ENCODE data around the gene NR2E3.

NR2E3 gene

GRCh38 chr15:71810256-71811035 lies at the start of gene NR2E3:
TSS of gene NR2E3 (plus strand) at chr15:71810554. CDS start at chr15:71810744, 190 bp downstream.
- no peak for DNase-seq (ENCODE audit: low read depth)

DNA sequence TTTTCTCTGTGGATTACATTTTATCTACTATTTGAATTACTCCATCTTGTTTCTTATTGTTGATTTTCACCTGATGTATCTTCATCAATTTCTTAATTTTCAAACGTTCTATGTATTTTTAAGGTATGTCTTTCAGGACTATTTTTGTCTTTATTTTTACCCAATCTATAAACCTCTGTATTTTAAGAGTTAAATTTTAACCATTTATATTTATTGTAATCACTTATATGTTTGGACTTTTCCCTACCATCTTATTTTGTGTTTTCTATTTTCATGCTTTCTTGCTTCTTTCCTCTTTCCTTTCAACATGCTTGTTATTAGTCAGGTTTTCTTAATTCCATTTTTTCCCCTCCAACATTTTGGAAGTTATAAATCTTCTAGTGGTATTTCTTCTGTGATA lies 49.5 kb upstream of the NR2E3 start:
- DNase-seq (ENCODE audit: low read depth): no peak

- DNase-seq (ENCODE audit: low read depth): no peak
Measured at GRCh38 chr15:71761649-71762048, 48.7 kb upstream of the NR2E3 start.

GRCh38 chr15:71768184-71768583 lies 42.2 kb upstream of the NR2E3 start:
- no peak for DNase-seq (ENCODE audit: low read depth)

GRCh38 chr15:71773206-71773859 lies 37.0 kb upstream of the NR2E3 start:
- DNase-seq (ENCODE audit: low read depth): no peak

- DNase-seq (ENCODE audit: low read depth): no peak
Measured at GRCh38 chr15:71775856-71776255, 34.5 kb upstream of the NR2E3 start.

- DNase-seq (ENCODE audit: low read depth): no peak
Measured at GRCh38 chr15:71776304-71776703, 34.0 kb upstream of the NR2E3 start.

- no peak for DNase-seq (ENCODE audit: low read depth)
Measured at GRCh38 chr15:71777216-71777943, 33.0 kb upstream of the NR2E3 start.

DNA sequence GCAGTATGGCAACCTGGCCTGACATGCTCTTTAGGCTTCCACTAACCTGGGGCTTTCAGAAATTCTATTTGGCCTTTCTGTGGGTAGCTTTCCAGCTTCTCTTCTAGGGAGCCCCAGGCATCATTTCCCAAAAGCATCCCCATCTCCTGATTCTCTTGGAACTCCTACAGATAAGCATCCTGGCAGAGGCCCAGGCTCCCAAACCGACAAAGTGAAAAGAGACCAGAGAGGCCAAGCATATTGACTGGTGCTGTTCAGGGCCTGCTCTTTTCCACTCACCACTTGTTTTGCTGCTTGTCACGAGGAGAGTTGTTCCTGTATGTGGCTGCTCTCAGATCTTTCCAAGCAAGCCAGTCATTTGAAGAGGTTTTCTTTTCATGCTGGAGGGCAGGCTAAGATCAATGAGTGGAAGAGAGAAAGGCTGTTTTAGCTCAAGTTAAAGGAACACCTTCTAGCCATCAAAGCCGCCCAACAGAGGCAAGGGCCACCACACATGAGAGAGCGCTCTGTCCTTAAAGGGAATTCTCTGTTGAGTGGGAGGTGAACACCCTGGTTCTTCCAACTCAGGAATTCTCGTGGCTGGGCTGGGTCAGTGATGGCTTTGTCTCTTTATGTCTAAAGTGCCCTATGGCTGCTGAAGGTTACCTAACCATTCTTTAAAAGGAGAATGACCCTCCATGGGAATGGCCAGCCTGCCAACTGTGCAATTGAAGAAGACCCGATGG lies 31.1 kb upstream of the NR2E3 start:
- DNase-seq (ENCODE audit: low read depth): no peak

DNA sequence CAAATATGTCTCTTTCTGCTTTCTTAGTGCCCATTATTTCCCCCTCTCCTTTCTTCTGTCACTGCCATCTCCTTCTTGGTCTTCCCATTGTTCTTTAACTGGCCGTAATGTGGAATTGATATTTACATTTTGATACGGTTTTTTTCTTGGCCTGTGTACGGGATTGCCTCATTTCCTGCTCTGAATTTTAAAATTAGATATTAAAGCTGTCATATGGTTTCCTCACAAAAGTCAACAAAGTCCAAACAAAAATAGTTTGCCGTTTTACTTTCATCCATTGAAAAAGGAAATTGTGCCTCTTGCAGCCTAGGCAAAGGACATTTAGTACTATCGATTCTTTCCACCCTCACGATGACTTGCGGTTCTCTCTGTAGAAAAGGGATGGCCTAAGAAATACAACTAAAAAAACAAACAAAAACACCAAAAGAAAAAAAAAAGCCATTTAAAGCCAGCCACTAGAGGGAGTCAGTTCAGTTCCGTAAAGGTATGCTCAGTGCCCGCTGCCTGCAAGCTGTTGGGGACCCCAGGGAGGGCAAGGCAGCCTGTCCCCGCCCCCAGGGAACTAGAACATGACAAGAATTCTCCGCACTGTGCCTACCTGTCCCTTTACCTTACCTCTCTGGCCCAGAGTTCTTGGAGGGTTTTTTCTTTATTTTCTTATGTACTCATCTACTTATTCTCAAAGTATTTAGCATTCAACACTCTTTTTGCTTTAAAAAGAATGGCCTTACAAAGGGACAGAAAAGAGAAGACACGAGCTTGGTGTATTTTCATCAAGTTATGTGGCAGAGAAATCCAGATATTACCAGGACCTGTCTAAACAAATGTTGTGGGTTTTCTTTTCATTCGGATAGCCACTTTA lies 30.0 kb upstream of the NR2E3 start:
- no peak for DNase-seq (ENCODE audit: low read depth)

DNA sequence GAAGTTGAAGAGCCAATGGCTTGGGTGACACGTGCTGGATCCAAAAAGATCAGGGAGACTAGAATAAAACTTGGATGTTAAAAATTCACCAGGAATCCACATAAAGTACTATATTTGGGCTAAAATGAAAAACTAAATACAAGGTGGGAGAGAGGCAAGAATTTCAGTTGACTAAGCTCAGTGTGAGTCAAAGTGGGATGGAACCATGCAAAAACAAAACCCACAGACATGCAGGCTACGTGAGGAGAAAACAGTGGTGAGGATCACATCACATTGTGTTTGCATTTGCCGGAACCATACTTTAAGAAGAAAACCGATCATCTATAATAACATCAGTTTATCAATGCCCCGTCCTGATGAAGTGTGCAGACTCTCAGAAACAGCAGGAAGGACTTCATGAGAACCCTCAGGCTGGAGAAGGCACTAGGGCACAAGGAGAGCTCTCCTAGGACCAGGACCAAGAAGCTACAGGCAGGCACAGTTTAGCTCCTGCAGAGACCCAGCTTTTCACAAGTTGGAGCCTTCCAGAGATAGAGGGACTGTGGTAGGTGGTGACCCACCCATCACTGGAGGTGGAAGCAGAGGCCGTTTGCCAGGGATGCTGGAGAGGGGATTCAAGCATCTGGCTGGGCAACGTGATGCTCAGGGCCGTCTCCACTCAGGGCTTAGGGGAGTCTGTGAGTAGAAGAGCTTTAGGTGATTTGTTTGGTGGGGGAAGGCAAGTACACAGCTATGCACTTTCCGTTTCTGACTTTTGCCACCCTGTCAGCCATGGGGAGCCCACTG lies 29.0 kb upstream of the NR2E3 start:
- no peak for DNase-seq (ENCODE audit: low read depth)

DNA sequence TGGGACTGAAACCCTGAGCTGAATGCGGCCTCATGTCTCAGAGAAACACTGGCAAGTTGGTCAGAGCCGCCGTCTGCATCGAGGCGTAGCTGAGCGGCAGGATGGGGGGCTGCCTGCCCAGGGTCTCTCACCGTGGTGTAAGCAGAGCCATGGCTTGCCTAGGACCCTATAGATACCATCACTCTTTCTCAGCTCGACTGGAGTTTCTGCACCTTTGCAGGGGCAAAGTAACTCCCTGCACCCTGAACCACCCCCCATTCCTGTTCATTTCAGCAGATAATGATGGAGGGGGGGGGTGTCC lies 28.4 kb upstream of the NR2E3 start:
- DNase-seq (ENCODE audit: low read depth): no peak

GRCh38 chr15:71782422-71783165 lies 27.8 kb upstream of the NR2E3 start:
- no peak for DNase-seq (ENCODE audit: low read depth)

GRCh38 chr15:71784719-71785118 lies 25.6 kb upstream of the NR2E3 start:
- no peak for DNase-seq (ENCODE audit: low read depth)

- DNase-seq (ENCODE audit: low read depth): no peak
Measured at GRCh38 chr15:71785996-71786395, 24.4 kb upstream of the NR2E3 start.

GRCh38 chr15:71786673-71787072 lies 23.7 kb upstream of the NR2E3 start:
- no peak for DNase-seq (ENCODE audit: low read depth)

DNA sequence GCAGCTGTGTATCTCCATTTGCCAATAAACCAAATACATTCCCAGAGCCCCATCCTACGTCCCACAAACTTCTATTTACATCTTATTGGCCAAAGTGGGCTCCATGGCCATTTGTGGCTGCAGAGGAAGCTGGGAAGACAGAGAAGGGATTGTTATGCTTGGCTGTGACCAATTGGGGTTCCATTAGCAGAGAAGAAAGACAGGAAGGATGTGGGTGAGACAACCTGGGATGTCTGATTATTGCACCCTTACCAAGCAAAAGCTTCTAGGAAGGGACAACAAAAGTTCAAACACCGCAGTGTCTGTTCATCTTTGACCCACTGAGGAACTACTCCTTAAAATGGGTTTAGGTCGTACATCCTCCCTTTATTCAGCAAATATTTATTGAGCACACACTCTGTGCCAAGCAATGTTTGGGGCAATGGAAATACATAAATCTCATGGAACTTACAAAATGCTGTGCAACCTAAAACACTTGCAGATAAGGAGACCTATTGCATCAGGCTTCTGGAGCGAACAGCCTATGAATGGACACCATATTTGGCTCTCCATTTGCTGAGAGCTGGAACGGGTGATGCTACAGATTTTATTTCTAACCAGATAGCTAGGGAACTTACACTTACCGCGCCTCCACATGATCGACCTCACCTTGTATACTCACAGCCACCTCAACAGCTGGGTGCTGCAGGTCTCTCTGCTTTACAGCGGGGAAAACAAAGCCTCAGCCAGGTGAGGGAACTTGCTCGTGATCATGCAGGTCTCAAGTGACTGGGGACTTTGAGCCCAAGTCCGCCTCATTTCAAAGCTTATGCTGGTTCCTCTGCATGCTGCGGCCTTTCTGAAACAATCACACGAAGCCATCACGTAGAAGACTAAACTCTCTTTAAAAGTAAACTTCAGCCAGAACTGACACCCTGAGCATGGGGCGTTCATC lies 21.4 kb upstream of the NR2E3 start:
- DNase-seq (ENCODE audit: low read depth): no peak

DNA sequence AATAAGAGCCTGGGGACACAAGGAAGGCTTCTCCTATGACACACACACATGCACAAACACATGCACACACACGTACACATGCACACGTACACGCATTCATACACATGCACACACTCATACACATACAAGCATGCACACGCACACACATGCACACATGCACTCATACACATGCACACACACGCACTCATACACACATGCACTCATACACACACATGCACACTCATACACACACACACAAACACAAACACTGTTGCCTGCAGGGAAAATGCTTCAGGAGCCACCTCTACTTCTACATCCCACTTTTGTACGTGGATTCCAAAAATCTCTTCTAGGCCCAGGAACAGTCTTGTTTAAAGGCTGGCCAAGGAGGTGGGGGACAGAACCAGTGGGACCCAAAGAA lies 20.7 kb upstream of the NR2E3 start:
- DNase-seq (ENCODE audit: low read depth): no peak

DNA sequence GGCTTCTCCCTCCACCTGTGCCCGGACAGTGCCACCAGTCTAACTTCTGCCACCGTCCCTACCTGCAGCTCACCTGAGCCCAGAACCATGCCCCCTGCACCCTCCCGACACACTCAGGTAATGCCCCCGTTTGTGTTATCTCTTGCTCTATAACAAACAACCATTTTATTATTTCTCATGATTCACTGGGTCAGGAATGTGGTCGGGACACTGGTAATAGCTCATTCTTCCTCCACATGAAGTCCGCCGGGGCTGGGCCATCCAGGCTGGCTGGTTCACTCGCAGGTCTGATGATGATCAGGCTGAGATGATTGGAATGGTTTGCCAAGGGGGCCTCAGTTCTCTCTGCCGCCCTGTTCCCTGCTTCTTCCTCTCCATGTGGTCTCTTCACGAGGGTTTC lies 20.3 kb upstream of the NR2E3 start:
- DNase-seq (ENCODE audit: low read depth): no peak
